Measurements from ENCODE around the gene ELAPOR1. TPM values are rescaled to one million over a fixed set of nuclear protein-coding genes. Genes with fewer than 3 reads are reported as not detected.

Gene ELAPOR1
- total RNA-seq, 4 donors from 2014 or later, result 0.08 to 18.8 (median 0.40) TPM; not detected in 1

- Histone ChIP-seq H3K27me3 (no peaks in the 10 kb centered on the region), H3K4me3 (no peak overlapping the region), H3K36me3 (no peaks in the 10 kb centered on the region), H3K9me3 (no peaks in the 10 kb centered on the region), H3K4me1 (peaks cover 0 to 3% (median 0%) of the 10 kb centered on the region in 3 donors), H3K27ac (no peak overlapping the region)
- TF ChIP-seq POLR2AphosphoS5 (IDR thresholded peaks at IDR 0.05), result no peak
- TF ChIP-seq CTCF (IDR thresholded peaks at IDR 0.05), result no peak
- no peak for TF ChIP-seq EP300 (IDR thresholded peaks at IDR 0.05)
- no peak for TF ChIP-seq POLR2A (IDR thresholded peaks at IDR 0.05)
- ATAC-seq, result peak; percentile 75
- 48 to 100% methylated on average over 2 to 3 of the region's 5 CpGs for WGBS, 2 donors (ENCODE audit: low coverage in 1 of 2)
Observed at GRCh38 chr1:109151146-109151990, 37.5 kb downstream of the ELAPOR1 start.

GRCh38 chr1:109152196-109152595, 38.3 kb downstream of the ELAPOR1 start:
- Histone ChIP-seq H3K4me1 (peaks cover 0 to 3% (median 0%) of the 10 kb centered on the region in 3 donors), H3K27ac (no peak overlapping the region), H3K9me3 (no peaks in the 10 kb centered on the region), H3K36me3 (no peaks in the 10 kb centered on the region), H3K4me3 (no peak overlapping the region), H3K27me3 (no peaks in the 10 kb centered on the region)
- no peak for TF ChIP-seq EP300 (IDR thresholded peaks at IDR 0.05)
- TF ChIP-seq CTCF (IDR thresholded peaks at IDR 0.05), result no peak
- ATAC-seq, result no peak

GRCh38 chr1:109156916-109157385, 43.0 kb downstream of the ELAPOR1 start:
- TF ChIP-seq CTCF (IDR thresholded peaks at IDR 0.05), result no peak
- ATAC-seq, result no peak
- H3K27ac ChIP-seq, result no peak overlapping the region
- peaks cover 0 to 5% (median 0%) of the 10 kb centered on the region in 3 donors for H3K4me1 ChIP-seq
- WGBS, 2 donors (ENCODE audit: low coverage in 1 of 2), result 100% methylated on average over 1 of the region's 2 CpGs
- H3K36me3 ChIP-seq, result no peaks in the 10 kb centered on the region
- no peak overlapping the region for H3K4me3 ChIP-seq
- H3K27me3 ChIP-seq, result no peaks in the 10 kb centered on the region
- no peaks in the 10 kb centered on the region for H3K9me3 ChIP-seq

- TF ChIP-seq EP300 (IDR thresholded peaks at IDR 0.05) (no peak), CTCF (IDR thresholded peaks at IDR 0.05) (no peak)
- H3K4me3 ChIP-seq, result no peak overlapping the region
- no peaks in the 10 kb centered on the region for H3K27me3 ChIP-seq
- no peaks in the 10 kb centered on the region for H3K9me3 ChIP-seq
- 76 to 84% methylated on average over 7 of the region's 7 CpGs for WGBS, 2 donors (ENCODE audit: low coverage in 1 of 2)
- ATAC-seq, result no peak
- H3K4me1 ChIP-seq, result peaks cover 0 to 16% (median 0%) of the 10 kb centered on the region in 3 donors
- H3K36me3 ChIP-seq, result no peaks in the 10 kb centered on the region
- H3K27ac ChIP-seq, result no peak overlapping the region
Observed at GRCh38 chr1:109158433-109158832, 44.5 kb downstream of the ELAPOR1 start.

GRCh38 chr1:109159326-109159725, 45.4 kb downstream of the ELAPOR1 start:
- Histone ChIP-seq H3K36me3 (no peaks in the 10 kb centered on the region), H3K9me3 (no peaks in the 10 kb centered on the region), H3K27ac (no peak overlapping the region), H3K27me3 (no peaks in the 10 kb centered on the region), H3K4me3 (no peak overlapping the region), H3K4me1 (peaks cover 0 to 16% (median 0%) of the 10 kb centered on the region in 3 donors)
- no peak for ATAC-seq
- WGBS, 2 donors (ENCODE audit: low coverage in 1 of 2), result 82 to 94% methylated on average over 2 to 3 of the region's 3 CpGs
- TF ChIP-seq EP300 (IDR thresholded peaks at IDR 0.05) (no peak), CTCF (IDR thresholded peaks at IDR 0.05) (no peak), POLR2A (IDR thresholded peaks at IDR 0.05) (no peak), POLR2AphosphoS5 (IDR thresholded peaks at IDR 0.05) (no peak)

Measured in gastroesophageal sphincter (tissue), 4 donors.